Measurements from ENCODE around the gene USP46.

DNA sequence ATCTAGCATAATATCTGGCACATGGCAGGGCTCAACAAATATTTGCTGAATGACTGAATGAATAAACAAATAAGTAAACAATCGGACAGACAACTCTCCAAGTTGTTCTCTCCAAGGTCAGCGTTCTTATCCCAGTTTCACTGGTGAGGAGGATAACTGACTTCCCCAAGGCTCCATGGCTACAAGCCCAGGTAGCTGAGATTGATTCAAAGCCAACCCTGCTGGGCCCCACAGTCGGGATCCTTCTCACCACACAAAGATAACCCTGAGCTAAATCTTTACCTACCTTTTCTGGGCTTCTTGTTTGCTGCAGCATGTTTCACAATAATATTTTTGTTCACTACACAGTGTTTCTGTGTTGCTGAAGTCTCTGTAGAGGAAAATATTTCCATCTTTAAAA, 54.9 kb downstream of the USP46 start:
- TF ChIP-seq, protein P1, sequence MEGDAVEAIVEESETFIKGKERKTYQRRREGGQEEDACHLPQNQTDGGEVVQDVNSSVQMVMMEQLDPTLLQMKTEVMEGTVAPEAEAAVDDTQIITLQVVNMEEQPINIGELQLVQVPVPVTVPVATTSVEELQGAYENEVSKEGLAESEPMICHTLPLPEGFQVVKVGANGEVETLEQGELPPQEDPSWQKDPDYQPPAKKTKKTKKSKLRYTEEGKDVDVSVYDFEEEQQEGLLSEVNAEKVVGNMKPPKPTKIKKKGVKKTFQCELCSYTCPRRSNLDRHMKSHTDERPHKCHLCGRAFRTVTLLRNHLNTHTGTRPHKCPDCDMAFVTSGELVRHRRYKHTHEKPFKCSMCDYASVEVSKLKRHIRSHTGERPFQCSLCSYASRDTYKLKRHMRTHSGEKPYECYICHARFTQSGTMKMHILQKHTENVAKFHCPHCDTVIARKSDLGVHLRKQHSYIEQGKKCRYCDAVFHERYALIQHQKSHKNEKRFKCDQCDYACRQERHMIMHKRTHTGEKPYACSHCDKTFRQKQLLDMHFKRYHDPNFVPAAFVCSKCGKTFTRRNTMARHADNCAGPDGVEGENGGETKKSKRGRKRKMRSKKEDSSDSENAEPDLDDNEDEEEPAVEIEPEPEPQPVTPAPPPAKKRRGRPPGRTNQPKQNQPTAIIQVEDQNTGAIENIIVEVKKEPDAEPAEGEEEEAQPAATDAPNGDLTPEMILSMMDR (IDR thresholded peaks at IDR 0.05 in 8 of 11, conservative IDR thresholded peaks at IDR 0.05 in 3 of 11), result no peak
- no peak for TF ChIP-seq POLR2A (IDR thresholded peaks at IDR 0.05)
- TF ChIP-seq POLR2AphosphoS5 (IDR thresholded peaks at IDR 0.05), result no peak

All from spleen (tissue), 7 donors.